ENCODE results near the gene NOL3. TPM values are rescaled to one million over a fixed set of nuclear protein-coding genes. Genes with fewer than 3 reads are reported as not detected.

Gene NOL3
- total RNA-seq, 4 donors from 2014 or later, result 38.3 to 97.0 (median 63.5) TPM

- Histone ChIP-seq H3K36me3 (peaks cover 49 to 51% of the 10 kb centered on the region in 2 donors), H3K9me3 (no peaks in the 10 kb centered on the region), H3K27me3 (no peaks in the 10 kb centered on the region), H3K4me1 (peaks cover 8 to 18% of the 10 kb centered on the region in 2 donors), H3K4me3 (replicated peaks in 1 of 3) (peak overlapping the region in 1 of 3 donors; percentile 41), H3K27ac (no peak overlapping the region)
- intact Hi-C loops (cut with DNase I), result no loop called here
- WGBS, 2 donors, result 30 to 45% methylated on average over 20 to 22 of the region's 22 CpGs
- peak in 1 of 6 experiments; percentile 28 for TF ChIP-seq CTCF (IDR thresholded peaks at IDR 0.05)
- no peak for TF ChIP-seq POLR2A (IDR thresholded peaks at IDR 0.05)
- DNase-seq, result peak; percentile 23 to 34
Observed at GRCh38 chr16:67199808-67200198, 29.5 kb downstream of the NOL3 start.

- intact Hi-C loops (cut with DNase I), result no loop called here
- Histone ChIP-seq H3K27ac (no peak overlapping the region), H3K9me3 (no peaks in the 10 kb centered on the region), H3K4me1 (peaks cover 8 to 18% of the 10 kb centered on the region in 2 donors), H3K4me3 (replicated peaks in 1 of 3) (no peak overlapping the region), H3K27me3 (no peaks in the 10 kb centered on the region), H3K36me3 (peaks cover 42 to 44% of the 10 kb centered on the region in 2 donors)
- 90 to 94% methylated on average over 8 of the region's 8 CpGs for WGBS, 2 donors
- TF ChIP-seq CTCF (IDR thresholded peaks at IDR 0.05) (no peak), POLR2A (IDR thresholded peaks at IDR 0.05) (no peak)
- DNase-seq, result no peak
Observed at GRCh38 chr16:67200491-67200890, 30.2 kb downstream of the NOL3 start.

GRCh38 chr16:67201411-67202345 is 31.3 kb downstream of the NOL3 start:
- no peak for DNase-seq
- no peak overlapping the region for H3K27ac ChIP-seq
- intact Hi-C loops (cut with DNase I), result no loop called here
- no peaks in the 10 kb centered on the region for H3K9me3 ChIP-seq
- no peaks in the 10 kb centered on the region for H3K27me3 ChIP-seq
- no peak overlapping the region for H3K4me3 ChIP-seq (replicated peaks in 1 of 3)
- H3K4me1 ChIP-seq, result peaks cover 8 to 18% of the 10 kb centered on the region in 2 donors
- no peak for TF ChIP-seq CTCF (IDR thresholded peaks at IDR 0.05)
- TF ChIP-seq POLR2A (IDR thresholded peaks at IDR 0.05), result no peak
- H3K36me3 ChIP-seq, result peaks cover 30 to 32% of the 10 kb centered on the region in 2 donors
- WGBS, 2 donors, result 94 to 97% methylated on average over 27 to 33 of the region's 40 CpGs

- H3K9me3 ChIP-seq, result no peaks in the 10 kb centered on the region
- H3K4me1 ChIP-seq, result peaks cover 8 to 18% of the 10 kb centered on the region in 2 donors
- TF ChIP-seq CTCF (IDR thresholded peaks at IDR 0.05) (no peak), POLR2A (IDR thresholded peaks at IDR 0.05) (no peak)
- H3K27ac ChIP-seq, result no peak overlapping the region
- 98 to 100% methylated on average over 4 to 12 of the region's 12 CpGs for WGBS, 2 donors
- DNase-seq, result no peak
- no peaks in the 10 kb centered on the region for H3K27me3 ChIP-seq
- peaks cover 23 to 25% of the 10 kb centered on the region in 2 donors for H3K36me3 ChIP-seq
- no peak overlapping the region for H3K4me3 ChIP-seq (replicated peaks in 1 of 3)
- intact Hi-C loops (cut with DNase I), result no loop called here
Observed at GRCh38 chr16:67202426-67202825, 32.1 kb downstream of the NOL3 start.

GRCh38 chr16:67202956-67203493 is 32.7 kb downstream of the NOL3 start:
- Histone ChIP-seq H3K4me1 (peaks cover 5 to 14% of the 10 kb centered on the region in 2 donors), H3K4me3 (replicated peaks in 1 of 3) (no peak overlapping the region), H3K27me3 (no peaks in the 10 kb centered on the region), H3K27ac (no peak overlapping the region), H3K9me3 (no peaks in the 10 kb centered on the region), H3K36me3 (peaks cover 21 to 24% of the 10 kb centered on the region in 2 donors)
- intact Hi-C loops (cut with DNase I), result no loop called here
- WGBS, 2 donors, result 92 to 93% methylated on average over 13 to 14 of the region's 23 CpGs
- TF ChIP-seq CTCF (IDR thresholded peaks at IDR 0.05) (no peak), POLR2A (IDR thresholded peaks at IDR 0.05) (no peak)
- DNase-seq, result no peak
